Spleen (tissue), 11 donors: ENCODE measurements around the gene PPP6R3. TPM values are rescaled to one million over a fixed set of nuclear protein-coding genes. Genes with fewer than 3 reads are reported as not detected.
"Not testable (repeated sequence)": the region's sequence is repeated elsewhere in the genome, so short reads cannot be mapped to it uniquely, and the experiment has no call there.

Source experiments
- DNase-seq: peaks from one replicate; pipeline ENCODE4 v3.0.0-alpha.2; 2020
- H3K27ac ChIP-seq, 8 donors: fragments of 200-600 bp; sonication (generic) in 7 of 8; 1 replicate in 4 of 8; 2 replicates in 4 of 8; pipeline versions ENCODE4 v1.5.0 to v1.8.0; 2016 to 2021; ENCODE audit warnings: inconsistent platforms in 4 of 8, mild to moderate bottlenecking in 4 of 8, moderate library complexity in 1 of 8
- H3K27me3 ChIP-seq, 7 donors: fragments of 200-600 bp; sonication (generic) in 6 of 7; replicated peaks in 1 of 7; 1 replicate in 4 of 7; 2 replicates in 3 of 7; pipeline versions ENCODE4 v1.5.0 to v1.8.0; 2016 to 2021; ENCODE audit warnings: inconsistent platforms in 3 of 7, mild to moderate bottlenecking in 1 of 7
- H3K36me3 ChIP-seq, 6 donors: fragments of 200-600 bp; sonication (generic) in 5 of 6; 1 replicate in 4 of 6; 2 replicates in 2 of 6; pipeline versions ENCODE4 v1.5.0 to v1.8.0; 2016 to 2021; ENCODE audit warnings: inconsistent platforms in 2 of 6
- H3K4me1 ChIP-seq, 6 donors: fragments of 200-600 bp; sonication (generic) in 5 of 6; 1 replicate in 3 of 6; 2 replicates in 3 of 6; pipeline versions ENCODE4 v1.5.0 to v1.8.0; 2016 to 2021; ENCODE audit warnings: inconsistent platforms in 3 of 6
- H3K4me3 ChIP-seq, 8 donors: fragments of 200-600 bp; sonication (generic) in 7 of 8; 1 replicate in 4 of 8; 2 replicates in 4 of 8; pipeline versions ENCODE4 v1.5.0 to v1.8.0; 2016 to 2021; ENCODE audit warnings: inconsistent platforms in 4 of 8, mild to moderate bottlenecking in 4 of 8, moderate library complexity in 2 of 8
- H3K9me3 ChIP-seq, 8 donors: fragments of 200-600 bp; sonication (generic) in 7 of 8; 1 replicate in 4 of 8; 2 replicates in 4 of 8; pipeline versions ENCODE4 v1.5.0 to v1.8.0; 2016 to 2021; ENCODE audit warnings: inconsistent platforms in 4 of 8
- POLR2A ChIP-seq, 3 donors: fragments of 450-650 bp; IDR thresholded peaks; one replicate each; pipeline ENCODE4 v1.5.1; 2017; ENCODE audit warnings: antibody characterized with exemption in 3 of 3, mild to moderate bottlenecking in 1 of 3
- POLR2AphosphoS5 ChIP-seq, 3 donors: sonication (generic); formaldehyde crosslinking; IDR thresholded peaks; one replicate each; pipeline ENCODE4 v1.5.1; 2017; ENCODE audit warnings: antibody characterized with exemption in 3 of 3
- whole genome bisulfite sequencing, 5 donors: extraction: QIAGEN DNeasy Blood & Tissue Kit in 3 of 5; methylation state at CpG; one replicate each; pipeline versions ENCODE4 v1.1.5 to v1.1.7; 2013 to 2018; 5-methylcytosine and 5-hydroxymethylcytosine counted together
- intact Hi-C: fragments of 100-400 bp; cut with DNase I; formaldehyde crosslinking; loops from one replicate; pipeline ENCODE4 v1.15.0; 2023; ENCODE audit warnings: low total_unique reads
- polyA plus RNA-seq, 3 donors: library from polyadenylated mRNA; stranded (reverse); fragments of 200-250 nt; gene quantifications; one replicate each; pipeline ENCODE4 v1.2.1, GENCODE V29; 2013
- total RNA-seq, 7 donors: library from RNA; depleted of rRNA in 3 of 7; stranded (reverse); fragments of >200 nt in 3 of 7; fragmentation: NEBNext Ultra II Directional in 4 of 7; extraction: Animal tissue kit (Norgen Biotek cat#: 25700) in 4 of 7; gene quantifications; one replicate each; pipeline versions ENCODE4 v1.1.0 to v1.2.1, GENCODE V29; 2016 to 2021
- TF ChIP-seq, protein P1 (sequence below), 11 experiments: fragments of 200-600 bp in 7 of 11; fragments of 450-650 bp in 4 of 11; sonication (generic) in 4 of 11; IDR thresholded peaks in 8 of 11; conservative IDR thresholded peaks in 3 of 11; 1 replicate in 7 of 11; 2 replicates in 4 of 11; pipeline versions ENCODE4 v1.4.0 to v1.8.0; 2016 to 2021; ENCODE audit warnings: antibody characterized with exemption in 11 of 11, inconsistent platforms in 4 of 11, mild to moderate bottlenecking in 1 of 11
- donor health status: healthy with polysubstance abuse.
- donor health status: DM: no; HTN: no; CAD: no; lungs with moderate emphysema.
- donor health status: DM: no; HTN: no; CAD: no.
- donor health status: Bipolar disorder and iron deficiency.
- donor health status: healthy.
- donor health status: DM: no; HTN: no; CAD: no.
- donor health status: DM: yes; HTN: yes; CAD: no.

The PPP6R3 gene
- total and polyA plus RNA-seq, 10 donors, result 23.9 to 178 (median 122) TPM

DNA sequence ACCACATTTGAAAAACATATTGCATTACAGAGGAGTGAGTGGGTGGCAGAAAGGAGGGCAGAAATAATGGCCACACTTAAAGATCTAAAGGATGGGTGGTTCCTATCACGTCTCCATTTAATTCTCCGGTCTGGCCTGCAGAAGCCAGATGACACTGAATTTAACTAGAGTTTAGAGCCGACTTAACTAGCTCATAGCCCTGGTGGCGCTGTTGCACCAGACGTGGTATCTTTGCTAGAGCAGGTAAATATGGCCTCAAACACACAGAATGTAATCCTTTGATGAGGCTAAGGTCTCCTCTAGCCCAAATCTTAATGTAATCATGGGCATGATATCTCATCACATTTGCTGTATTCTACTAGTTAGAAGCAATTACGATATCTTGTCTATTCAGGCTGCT lies 172.2 kb downstream of the PPP6R3 start:
- H3K4me1 ChIP-seq, result no peaks in the 10 kb centered on the region
- H3K27ac ChIP-seq, result no peak overlapping the region
- intact Hi-C loops, result no loop called here
- H3K4me3 ChIP-seq, result no peak overlapping the region
- DNase-seq, result no peak
- no peaks in the 10 kb centered on the region for H3K9me3 ChIP-seq
- H3K36me3 ChIP-seq, result no peaks in the 10 kb centered on the region
- TF ChIP-seq POLR2A (IDR thresholded peaks at IDR 0.05), result no peak
- TF ChIP-seq, protein P1, sequence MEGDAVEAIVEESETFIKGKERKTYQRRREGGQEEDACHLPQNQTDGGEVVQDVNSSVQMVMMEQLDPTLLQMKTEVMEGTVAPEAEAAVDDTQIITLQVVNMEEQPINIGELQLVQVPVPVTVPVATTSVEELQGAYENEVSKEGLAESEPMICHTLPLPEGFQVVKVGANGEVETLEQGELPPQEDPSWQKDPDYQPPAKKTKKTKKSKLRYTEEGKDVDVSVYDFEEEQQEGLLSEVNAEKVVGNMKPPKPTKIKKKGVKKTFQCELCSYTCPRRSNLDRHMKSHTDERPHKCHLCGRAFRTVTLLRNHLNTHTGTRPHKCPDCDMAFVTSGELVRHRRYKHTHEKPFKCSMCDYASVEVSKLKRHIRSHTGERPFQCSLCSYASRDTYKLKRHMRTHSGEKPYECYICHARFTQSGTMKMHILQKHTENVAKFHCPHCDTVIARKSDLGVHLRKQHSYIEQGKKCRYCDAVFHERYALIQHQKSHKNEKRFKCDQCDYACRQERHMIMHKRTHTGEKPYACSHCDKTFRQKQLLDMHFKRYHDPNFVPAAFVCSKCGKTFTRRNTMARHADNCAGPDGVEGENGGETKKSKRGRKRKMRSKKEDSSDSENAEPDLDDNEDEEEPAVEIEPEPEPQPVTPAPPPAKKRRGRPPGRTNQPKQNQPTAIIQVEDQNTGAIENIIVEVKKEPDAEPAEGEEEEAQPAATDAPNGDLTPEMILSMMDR (IDR thresholded peaks at IDR 0.05 in 8 of 11, conservative IDR thresholded peaks at IDR 0.05 in 3 of 11), result peak in 4 of 11 experiments; percentile 9 to 26 (median 16)
- H3K27me3 ChIP-seq, result no peaks in the 10 kb centered on the region
- 53 to 62% (median 55%) methylated on average over 6 of the region's 6 CpGs for WGBS, 5 donors

DNA sequence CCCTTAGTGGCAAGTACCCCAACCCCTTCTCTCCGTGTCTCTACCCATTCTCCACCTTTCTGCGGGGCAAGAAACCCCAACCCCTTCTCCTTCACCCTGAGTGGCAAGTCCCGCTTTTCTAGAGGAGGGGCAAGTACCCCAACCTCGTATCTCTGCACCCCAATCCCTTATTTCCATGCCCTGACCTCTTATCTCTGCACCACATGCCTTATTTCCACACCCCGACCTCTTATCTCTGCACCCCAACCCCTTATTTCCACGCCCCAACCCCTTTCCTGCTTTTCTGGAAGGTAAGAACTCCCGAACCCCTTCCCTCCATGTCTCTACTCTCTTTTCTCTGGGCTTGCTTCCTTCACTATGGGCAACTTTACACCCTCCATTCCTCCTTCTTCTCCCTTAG lies 174.1 kb downstream of the PPP6R3 start:
- DNase-seq, result not testable (repeated sequence)
- 62 to 82% (median 66%) methylated on average over 7 of the region's 7 CpGs for WGBS, 5 donors

DNA sequence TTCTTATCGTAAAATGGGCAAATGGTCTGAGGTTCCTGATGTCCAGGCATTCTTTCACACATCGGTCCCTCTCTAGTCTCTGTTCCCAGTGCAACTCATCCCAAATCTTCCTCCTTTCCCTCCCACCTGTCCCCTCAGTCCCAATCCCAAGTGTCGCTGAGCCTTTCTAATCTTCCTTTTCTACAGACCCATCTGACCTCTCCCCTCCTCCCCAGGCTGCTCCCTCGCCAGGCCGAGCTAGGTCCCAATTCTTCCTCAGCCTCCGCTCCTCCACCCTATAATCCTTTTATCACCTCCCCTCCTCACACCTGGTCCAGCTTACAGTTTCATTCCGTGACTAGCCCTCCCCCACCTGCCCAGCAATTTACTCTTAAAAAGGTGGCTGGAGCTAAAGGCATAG lies 174.6 kb downstream of the PPP6R3 start:
- DNase-seq, result not testable (repeated sequence)
- 76 to 85% (median 81%) methylated on average over 6 to 7 of the region's 7 CpGs for WGBS, 5 donors

More for the DNA sequence above, 174.1 kb downstream of the PPP6R3 start:
- H3K4me1 ChIP-seq, intact Hi-C loops, H3K27ac ChIP-seq, H3K4me3 ChIP-seq, H3K9me3 ChIP-seq, H3K36me3 ChIP-seq, H3K27me3 ChIP-seq: not testable (repeated sequence)

DNA sequence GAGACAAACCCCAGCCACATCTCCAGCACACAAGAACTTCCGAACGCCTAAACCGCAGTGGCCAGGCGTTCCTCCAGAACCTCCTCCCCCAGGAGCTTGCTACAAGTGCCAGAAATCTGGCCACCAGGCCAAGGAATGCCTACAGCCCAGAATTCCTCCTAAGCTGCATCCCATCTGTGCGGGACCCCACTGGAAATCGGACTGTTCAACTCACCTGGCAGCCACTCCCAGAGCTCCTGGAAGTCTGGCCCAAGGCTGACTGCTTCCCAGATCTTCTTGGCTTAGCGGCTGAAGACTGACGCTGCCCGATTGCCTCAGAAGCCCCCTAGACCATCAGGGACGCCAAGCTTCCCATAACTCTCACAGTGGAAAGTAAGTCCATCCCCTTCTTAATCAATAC lies 175.3 kb downstream of the PPP6R3 start:
- H3K4me1 ChIP-seq, DNase-seq, H3K4me3 ChIP-seq, H3K27me3 ChIP-seq, intact Hi-C loops, H3K27ac ChIP-seq, H3K9me3 ChIP-seq, H3K36me3 ChIP-seq: not testable (repeated sequence)
- WGBS, 5 donors, result 83 to 86% (median 84%) methylated on average over 8 to 10 of the region's 10 CpGs

More for the DNA sequence above, 174.6 kb downstream of the PPP6R3 start:
- H3K9me3 ChIP-seq, H3K4me3 ChIP-seq, H3K4me1 ChIP-seq, intact Hi-C loops, H3K27me3 ChIP-seq, H3K36me3 ChIP-seq, H3K27ac ChIP-seq: not testable (repeated sequence)

DNA sequence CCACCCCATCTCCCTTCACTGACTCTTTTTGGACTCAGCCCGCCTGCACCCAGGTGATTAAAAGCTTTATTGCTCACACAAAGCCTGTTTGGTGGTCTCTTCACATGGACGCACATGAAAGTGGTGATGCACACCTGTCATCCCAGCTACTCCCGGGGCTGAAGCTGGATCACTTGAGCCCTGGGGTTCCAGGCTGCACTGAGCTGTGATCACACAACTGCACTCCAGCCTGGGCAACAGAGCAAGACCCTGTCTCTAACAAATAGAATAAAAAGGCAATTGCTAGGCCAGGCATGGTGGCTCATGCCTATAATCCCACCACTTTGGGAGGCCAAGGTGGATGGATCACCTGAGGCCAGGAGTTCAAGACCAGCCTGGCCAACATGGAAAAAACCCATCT lies 178.8 kb downstream of the PPP6R3 start:
- H3K4me1 ChIP-seq, H3K36me3 ChIP-seq, DNase-seq, H3K4me3 ChIP-seq, intact Hi-C loops, H3K27ac ChIP-seq, H3K9me3 ChIP-seq: not testable (repeated sequence)
- H3K27me3 ChIP-seq, result peaks cover 0 to 19% (median 0%) of the 10 kb centered on the region in 7 donors
- whole genome bisulfite sequencing, 5 donors, result 73 to 94% (median 82%) methylated on average over 2 to 3 of the region's 3 CpGs

DNA sequence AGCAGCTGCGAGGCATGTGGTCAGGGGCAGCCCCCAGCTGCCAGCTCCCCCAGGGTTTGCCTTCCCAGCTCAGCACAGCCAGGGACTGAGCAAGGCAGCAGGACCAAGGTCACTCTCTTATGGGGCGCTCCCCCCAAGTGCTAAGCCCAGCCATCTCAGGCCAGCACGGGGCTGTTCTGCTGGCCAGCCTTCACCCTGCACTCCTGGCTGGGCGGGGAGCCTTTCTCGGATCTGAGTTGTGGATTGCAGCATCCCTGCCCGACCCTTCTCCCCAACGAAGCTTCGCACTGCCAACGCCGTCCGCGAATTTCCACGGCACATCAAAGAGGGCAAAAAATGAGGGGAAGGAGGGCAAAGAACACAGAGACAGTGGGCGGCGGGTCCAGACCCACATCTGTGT lies 181.3 kb downstream of the PPP6R3 start:
- TF ChIP-seq, protein P1 (IDR thresholded peaks at IDR 0.05 in 8 of 11, conservative IDR thresholded peaks at IDR 0.05 in 3 of 11), result no peak
- TF ChIP-seq POLR2A (IDR thresholded peaks at IDR 0.05) (no peak), POLR2AphosphoS5 (IDR thresholded peaks at IDR 0.05) (no peak)
- peaks cover 0 to 19% (median 0%) of the 10 kb centered on the region in 7 donors for H3K27me3 ChIP-seq
- H3K9me3 ChIP-seq, result peaks cover 0 to 13% (median 12%) of the 10 kb centered on the region in 8 donors
- WGBS, 5 donors, result 86 to 91% (median 89%) methylated on average over 15 of the region's 15 CpGs
- H3K27ac ChIP-seq, result no peak overlapping the region
- no peak overlapping the region for H3K4me3 ChIP-seq
- H3K4me1 ChIP-seq, result no peaks in the 10 kb centered on the region
- H3K36me3 ChIP-seq, result no peaks in the 10 kb centered on the region
- intact Hi-C loops, result no loop called here
- DNase-seq, result no peak
